GM23338 (cell line): ENCODE measurements around the gene SPATA31D3. TPM values are rescaled to one million over a fixed set of nuclear protein-coding genes. Genes with fewer than 3 reads are reported as not detected.

ENCODE experiments used
- ATAC-seq: fragments of 200-7000 bp; cut with Tn5 transposase; 3 replicates; pipeline ENCODE4 v1.9.1; 2020
- DNase-seq: peaks from one replicate; pipeline ENCODE4 v3.0.0-alpha.2; 2015; ENCODE audit warnings: low spot score
- H2AFZ ChIP-seq: fragments of 200-600 bp; sonication (generic); 2 replicates; pipeline ENCODE4 v1.8.0; 2016; ENCODE audit warnings: antibody characterized with exemption, mild to moderate bottlenecking, moderate library complexity
- H3F3A ChIP-seq: fragments of 200-600 bp; sonication (generic); replicated peaks from 2 replicates; pipeline ENCODE4 v1.8.0; 2017; ENCODE audit warnings: antibody characterized with exemption, mixed run types, low read depth
- H3K27ac ChIP-seq: fragments of 200-600 bp; sonication (generic); 2 replicates; pipeline ENCODE4 v1.6.1; 2016; ENCODE audit warnings: low read depth
- H3K27me3 ChIP-seq: fragments of 200-600 bp; sonication (generic); 2 replicates; pipeline ENCODE4 v1.8.0; 2016; ENCODE audit warnings: mild to moderate bottlenecking, mixed run types, moderate library complexity; ENCODE audit not compliant: insufficient read depth
- H3K36me3 ChIP-seq: fragments of 200-600 bp; sonication (generic); 2 replicates; pipeline ENCODE4 v1.8.0; 2016; ENCODE audit warnings: mild to moderate bottlenecking; ENCODE audit not compliant: insufficient read depth
- H3K4me1 ChIP-seq: fragments of 200-600 bp; sonication (generic); 2 replicates; pipeline ENCODE4 v1.8.0; 2016; ENCODE audit warnings: mild to moderate bottlenecking, moderate library complexity; ENCODE audit not compliant: insufficient read depth
- H3K4me2 ChIP-seq: fragments of 200-600 bp; sonication (generic); 2 replicates; pipeline ENCODE4 v1.7.1; 2017; ENCODE audit warnings: mixed run types
- H3K4me3 ChIP-seq: fragments of 200-600 bp; sonication (generic); 2 replicates; pipeline ENCODE4 v1.6.1; 2016; ENCODE audit warnings: mixed run types
- H3K79me2 ChIP-seq: fragments of 200-600 bp; sonication (generic); replicated peaks from 2 replicates; pipeline ENCODE4 v1.8.0; 2017; ENCODE audit warnings: mild to moderate bottlenecking; ENCODE audit not compliant: insufficient read depth
- H3K9me2 ChIP-seq: fragments of 200-600 bp; sonication (generic); 2 replicates; pipeline ENCODE4 v1.8.0; 2017; ENCODE audit not compliant: insufficient read depth
- H4K20me1 ChIP-seq: fragments of 200-600 bp; sonication (generic); replicated peaks from 2 replicates; pipeline ENCODE4 v1.8.0; 2017; ENCODE audit warnings: mild to moderate bottlenecking; ENCODE audit not compliant: insufficient read depth
- H3K27ac Mint-ChIP-seq: 2 replicates; pipeline ENCODE4 v1.8.0; 2020; ENCODE audit warnings: inconsistent platforms, mild to moderate bottlenecking, moderate library complexity, mixed read lengths
- H3K27me3 Mint-ChIP-seq: 3 replicates; pipeline ENCODE4 v1.8.0; 2022; ENCODE audit warnings: low read depth, mild to moderate bottlenecking, moderate library complexity, mixed read lengths, inconsistent platforms; ENCODE audit not compliant: insufficient read depth, poor library complexity
- H3K36me3 Mint-ChIP-seq: 3 replicates; pipeline ENCODE4 v1.8.0; 2021; ENCODE audit warnings: low read depth, mild to moderate bottlenecking, inconsistent platforms, moderate library complexity, mixed read lengths
- H3K4me1 Mint-ChIP-seq: 3 replicates; pipeline ENCODE4 v1.8.0; 2020; ENCODE audit warnings: mild to moderate bottlenecking, inconsistent platforms, mixed read lengths
- H3K4me3 Mint-ChIP-seq: 3 replicates; pipeline ENCODE4 v1.8.0; 2021; ENCODE audit warnings: moderate library complexity, mild to moderate bottlenecking, inconsistent platforms, mixed read lengths
- H3K9me3 Mint-ChIP-seq: 3 replicates; pipeline ENCODE4 v1.8.0; 2020; ENCODE audit warnings: moderate library complexity, mild to moderate bottlenecking, inconsistent platforms, mixed read lengths
- CREB1 ChIP-seq: fragments of 250-450 bp; sonication (Bioruptor Pico); IDR thresholded peaks from 2 replicates; pipeline ENCODE4 v1.5.0; 2020; ENCODE audit warnings: low read depth, mild to moderate bottlenecking, moderate library complexity
- EZH2 ChIP-seq: fragments of 200-600 bp; sonication (generic); IDR thresholded peaks from one replicate; pipeline ENCODE4 v1.8.0; 2017; ENCODE audit warnings: antibody characterized with exemption, mild to moderate bottlenecking, low read depth; ENCODE audit not compliant: unreplicated experiment
- polyA plus RNA-seq: library from polyadenylated mRNA; unstranded; fragments of >200 nt; fragmentation: Nextera tagmentation; extraction: Ambion mirVana; gene quantifications from 2 replicates; pipeline ENCODE4 v1.2.1, GENCODE V29; 2016
- total RNA-seq: library from RNA; depleted of rRNA; stranded (reverse); fragments of >200 nt; shearing (Covaris generic); gene quantifications from 2 replicates; pipeline ENCODE4 v1.2.3, GENCODE V29; 2014
- TF ChIP-seq, protein P1 (sequence below), 2 experiments: fragments of 200-600 bp in 1 of 2; sonication (generic) in 1 of 2; conservative IDR thresholded peaks; 2 replicates each; pipeline versions ENCODE4 v1.5.1 to v1.6.1; 2016 to 2017; ENCODE audit warnings: antibody characterized with exemption in 2 of 2, low read depth in 2 of 2, mild to moderate bottlenecking in 2 of 2, moderate library complexity in 1 of 2
- TF ChIP-seq, protein P2 (sequence below): IDR thresholded peaks from one replicate; pipeline ENCODE4 v1.6.1; 2018; ENCODE audit warnings: antibody characterized with exemption; ENCODE audit not compliant: unreplicated experiment
- TF ChIP-seq, protein P3 (sequence below): fragments of 250-450 bp; sonication (Bioruptor Pico); IDR thresholded peaks from 2 replicates; pipeline ENCODE4 v1.5.0; 2020; ENCODE audit warnings: mild to moderate bottlenecking, moderate library complexity
- TF ChIP-seq, protein P4 (sequence below): IDR thresholded peaks from 2 replicates; pipeline ENCODE4 v1.6.1; 2016; ENCODE audit warnings: antibody characterized with exemption

The SPATA31D3 gene
- total and polyA plus RNA-seq, 2 experiments from 2014 or later = not detected

GRCh38 chr9:81984928-81985327 is 41.6 kb downstream of the SPATA31D3 start (continued):
- TF ChIP-seq, protein P1, sequence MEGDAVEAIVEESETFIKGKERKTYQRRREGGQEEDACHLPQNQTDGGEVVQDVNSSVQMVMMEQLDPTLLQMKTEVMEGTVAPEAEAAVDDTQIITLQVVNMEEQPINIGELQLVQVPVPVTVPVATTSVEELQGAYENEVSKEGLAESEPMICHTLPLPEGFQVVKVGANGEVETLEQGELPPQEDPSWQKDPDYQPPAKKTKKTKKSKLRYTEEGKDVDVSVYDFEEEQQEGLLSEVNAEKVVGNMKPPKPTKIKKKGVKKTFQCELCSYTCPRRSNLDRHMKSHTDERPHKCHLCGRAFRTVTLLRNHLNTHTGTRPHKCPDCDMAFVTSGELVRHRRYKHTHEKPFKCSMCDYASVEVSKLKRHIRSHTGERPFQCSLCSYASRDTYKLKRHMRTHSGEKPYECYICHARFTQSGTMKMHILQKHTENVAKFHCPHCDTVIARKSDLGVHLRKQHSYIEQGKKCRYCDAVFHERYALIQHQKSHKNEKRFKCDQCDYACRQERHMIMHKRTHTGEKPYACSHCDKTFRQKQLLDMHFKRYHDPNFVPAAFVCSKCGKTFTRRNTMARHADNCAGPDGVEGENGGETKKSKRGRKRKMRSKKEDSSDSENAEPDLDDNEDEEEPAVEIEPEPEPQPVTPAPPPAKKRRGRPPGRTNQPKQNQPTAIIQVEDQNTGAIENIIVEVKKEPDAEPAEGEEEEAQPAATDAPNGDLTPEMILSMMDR (conservative IDR thresholded peaks at IDR 0.05; ENCODE audit: low read depth in 2 of 2) = no peak
- TF ChIP-seq, protein P2, sequence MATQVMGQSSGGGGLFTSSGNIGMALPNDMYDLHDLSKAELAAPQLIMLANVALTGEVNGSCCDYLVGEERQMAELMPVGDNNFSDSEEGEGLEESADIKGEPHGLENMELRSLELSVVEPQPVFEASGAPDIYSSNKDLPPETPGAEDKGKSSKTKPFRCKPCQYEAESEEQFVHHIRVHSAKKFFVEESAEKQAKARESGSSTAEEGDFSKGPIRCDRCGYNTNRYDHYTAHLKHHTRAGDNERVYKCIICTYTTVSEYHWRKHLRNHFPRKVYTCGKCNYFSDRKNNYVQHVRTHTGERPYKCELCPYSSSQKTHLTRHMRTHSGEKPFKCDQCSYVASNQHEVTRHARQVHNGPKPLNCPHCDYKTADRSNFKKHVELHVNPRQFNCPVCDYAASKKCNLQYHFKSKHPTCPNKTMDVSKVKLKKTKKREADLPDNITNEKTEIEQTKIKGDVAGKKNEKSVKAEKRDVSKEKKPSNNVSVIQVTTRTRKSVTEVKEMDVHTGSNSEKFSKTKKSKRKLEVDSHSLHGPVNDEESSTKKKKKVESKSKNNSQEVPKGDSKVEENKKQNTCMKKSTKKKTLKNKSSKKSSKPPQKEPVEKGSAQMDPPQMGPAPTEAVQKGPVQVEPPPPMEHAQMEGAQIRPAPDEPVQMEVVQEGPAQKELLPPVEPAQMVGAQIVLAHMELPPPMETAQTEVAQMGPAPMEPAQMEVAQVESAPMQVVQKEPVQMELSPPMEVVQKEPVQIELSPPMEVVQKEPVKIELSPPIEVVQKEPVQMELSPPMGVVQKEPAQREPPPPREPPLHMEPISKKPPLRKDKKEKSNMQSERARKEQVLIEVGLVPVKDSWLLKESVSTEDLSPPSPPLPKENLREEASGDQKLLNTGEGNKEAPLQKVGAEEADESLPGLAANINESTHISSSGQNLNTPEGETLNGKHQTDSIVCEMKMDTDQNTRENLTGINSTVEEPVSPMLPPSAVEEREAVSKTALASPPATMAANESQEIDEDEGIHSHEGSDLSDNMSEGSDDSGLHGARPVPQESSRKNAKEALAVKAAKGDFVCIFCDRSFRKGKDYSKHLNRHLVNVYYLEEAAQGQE = no peak
- TF ChIP-seq CREB1 (no peak), EZH2 (no peak)

DNA sequence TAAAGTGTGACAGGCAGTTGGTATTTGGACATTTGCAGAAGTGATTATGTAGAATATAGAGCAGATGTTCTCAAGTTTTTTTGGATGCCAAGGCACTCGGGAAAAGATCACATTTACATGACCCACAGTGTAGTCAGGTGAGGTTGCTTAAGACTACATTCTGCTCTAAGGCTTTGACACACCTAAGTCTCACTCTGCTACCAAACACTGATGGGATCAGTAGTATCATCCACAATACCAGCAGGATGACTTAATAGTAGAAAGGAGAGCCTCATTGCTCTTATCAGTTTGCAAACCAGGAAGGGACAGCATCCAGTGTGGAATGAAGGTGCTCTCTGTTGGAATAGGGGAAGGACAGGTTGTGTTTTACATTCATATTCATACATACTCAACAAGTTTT is 42.8 kb downstream of the SPATA31D3 start:
- Histone ChIP-seq H3K27me3 (no peaks in the 10 kb centered on the region), H3K9me2 (no peaks in the 10 kb centered on the region), H4K20me1 (no peaks in the 10 kb centered on the region), H3K79me2 (no peaks in the 10 kb centered on the region), H3K4me2 (no peak overlapping the region), H3K27ac (no peak overlapping the region), H3K4me1 (no peaks in the 10 kb centered on the region), H2AFZ (no peak overlapping the region), H3K36me3 (no peaks in the 10 kb centered on the region), H3F3A (no peaks in the 10 kb centered on the region), H3K4me3 (no peak overlapping the region)
- peaks cover 4% of the 10 kb centered on the region; the same call in 1 of the 3 replicates for H3K36me3 Mint-ChIP-seq
- no peak for DNase-seq
- H3K27ac Mint-ChIP-seq = no peak overlapping the region
- no peak overlapping the region for H3K4me3 Mint-ChIP-seq
- H3K27me3 Mint-ChIP-seq = no peaks in the 10 kb centered on the region
- no peaks in the 10 kb centered on the region for H3K4me1 Mint-ChIP-seq
- H3K9me3 Mint-ChIP-seq = peaks cover 1% of the 10 kb centered on the region
- ATAC-seq = no peak
- TF ChIP-seq, protein P3, sequence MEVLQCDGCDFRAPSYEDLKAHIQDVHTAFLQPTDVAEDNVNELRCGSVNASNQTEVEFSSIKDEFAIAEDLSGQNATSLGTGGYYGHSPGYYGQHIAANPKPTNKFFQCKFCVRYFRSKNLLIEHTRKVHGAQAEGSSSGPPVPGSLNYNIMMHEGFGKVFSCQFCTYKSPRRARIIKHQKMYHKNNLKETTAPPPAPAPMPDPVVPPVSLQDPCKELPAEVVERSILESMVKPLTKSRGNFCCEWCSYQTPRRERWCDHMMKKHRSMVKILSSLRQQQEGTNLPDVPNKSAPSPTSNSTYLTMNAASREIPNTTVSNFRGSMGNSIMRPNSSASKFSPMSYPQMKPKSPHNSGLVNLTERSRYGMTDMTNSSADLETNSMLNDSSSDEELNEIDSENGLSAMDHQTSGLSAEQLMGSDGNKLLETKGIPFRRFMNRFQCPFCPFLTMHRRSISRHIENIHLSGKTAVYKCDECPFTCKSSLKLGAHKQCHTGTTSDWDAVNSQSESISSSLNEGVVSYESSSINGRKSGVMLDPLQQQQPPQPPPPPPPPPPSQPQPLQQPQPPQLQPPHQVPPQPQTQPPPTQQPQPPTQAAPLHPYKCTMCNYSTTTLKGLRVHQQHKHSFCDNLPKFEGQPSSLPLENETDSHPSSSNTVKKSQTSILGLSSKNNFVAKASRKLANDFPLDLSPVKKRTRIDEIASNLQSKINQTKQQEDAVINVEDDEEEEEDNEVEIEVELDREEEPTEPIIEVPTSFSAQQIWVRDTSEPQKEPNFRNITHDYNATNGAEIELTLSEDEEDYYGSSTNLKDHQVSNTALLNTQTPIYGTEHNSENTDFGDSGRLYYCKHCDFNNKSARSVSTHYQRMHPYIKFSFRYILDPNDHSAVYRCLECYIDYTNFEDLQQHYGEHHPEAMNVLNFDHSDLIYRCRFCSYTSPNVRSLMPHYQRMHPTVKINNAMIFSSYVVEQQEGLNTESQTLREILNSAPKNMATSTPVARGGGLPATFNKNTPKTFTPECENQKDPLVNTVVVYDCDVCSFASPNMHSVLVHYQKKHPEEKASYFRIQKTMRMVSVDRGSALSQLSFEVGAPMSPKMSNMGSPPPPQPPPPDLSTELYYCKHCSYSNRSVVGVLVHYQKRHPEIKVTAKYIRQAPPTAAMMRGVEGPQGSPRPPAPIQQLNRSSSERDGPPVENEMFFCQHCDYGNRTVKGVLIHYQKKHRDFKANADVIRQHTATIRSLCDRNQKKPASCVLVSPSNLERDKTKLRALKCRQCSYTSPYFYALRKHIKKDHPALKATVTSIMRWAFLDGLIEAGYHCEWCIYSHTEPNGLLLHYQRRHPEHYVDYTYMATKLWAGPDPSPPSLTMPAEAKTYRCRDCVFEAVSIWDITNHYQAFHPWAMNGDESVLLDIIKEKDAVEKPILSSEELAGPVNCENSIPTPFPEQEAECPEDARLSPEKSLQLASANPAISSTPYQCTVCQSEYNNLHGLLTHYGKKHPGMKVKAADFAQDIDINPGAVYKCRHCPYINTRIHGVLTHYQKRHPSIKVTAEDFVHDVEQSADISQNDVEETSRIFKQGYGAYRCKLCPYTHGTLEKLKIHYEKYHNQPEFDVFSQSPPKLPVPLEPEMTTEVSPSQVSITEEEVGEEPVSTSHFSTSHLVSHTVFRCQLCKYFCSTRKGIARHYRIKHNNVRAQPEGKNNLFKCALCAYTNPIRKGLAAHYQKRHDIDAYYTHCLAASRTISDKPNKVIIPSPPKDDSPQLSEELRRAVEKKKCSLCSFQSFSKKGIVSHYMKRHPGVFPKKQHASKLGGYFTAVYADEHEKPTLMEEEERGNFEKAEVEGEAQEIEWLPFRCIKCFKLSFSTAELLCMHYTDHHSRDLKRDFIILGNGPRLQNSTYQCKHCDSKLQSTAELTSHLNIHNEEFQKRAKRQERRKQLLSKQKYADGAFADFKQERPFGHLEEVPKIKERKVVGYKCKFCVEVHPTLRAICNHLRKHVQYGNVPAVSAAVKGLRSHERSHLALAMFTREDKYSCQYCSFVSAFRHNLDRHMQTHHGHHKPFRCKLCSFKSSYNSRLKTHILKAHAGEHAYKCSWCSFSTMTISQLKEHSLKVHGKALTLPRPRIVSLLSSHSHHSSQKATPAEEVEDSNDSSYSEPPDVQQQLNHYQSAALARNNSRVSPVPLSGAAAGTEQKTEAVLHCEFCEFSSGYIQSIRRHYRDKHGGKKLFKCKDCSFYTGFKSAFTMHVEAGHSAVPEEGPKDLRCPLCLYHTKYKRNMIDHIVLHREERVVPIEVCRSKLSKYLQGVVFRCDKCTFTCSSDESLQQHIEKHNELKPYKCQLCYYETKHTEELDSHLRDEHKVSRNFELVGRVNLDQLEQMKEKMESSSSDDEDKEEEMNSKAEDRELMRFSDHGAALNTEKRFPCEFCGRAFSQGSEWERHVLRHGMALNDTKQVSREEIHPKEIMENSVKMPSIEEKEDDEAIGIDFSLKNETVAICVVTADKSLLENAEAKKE (CRISPR knock-in tag) = no peak
- TF ChIP-seq CREB1 (no peak), EZH2 (no peak)
- TF ChIP-seq, protein P2 = no peak
- TF ChIP-seq, protein P4, sequence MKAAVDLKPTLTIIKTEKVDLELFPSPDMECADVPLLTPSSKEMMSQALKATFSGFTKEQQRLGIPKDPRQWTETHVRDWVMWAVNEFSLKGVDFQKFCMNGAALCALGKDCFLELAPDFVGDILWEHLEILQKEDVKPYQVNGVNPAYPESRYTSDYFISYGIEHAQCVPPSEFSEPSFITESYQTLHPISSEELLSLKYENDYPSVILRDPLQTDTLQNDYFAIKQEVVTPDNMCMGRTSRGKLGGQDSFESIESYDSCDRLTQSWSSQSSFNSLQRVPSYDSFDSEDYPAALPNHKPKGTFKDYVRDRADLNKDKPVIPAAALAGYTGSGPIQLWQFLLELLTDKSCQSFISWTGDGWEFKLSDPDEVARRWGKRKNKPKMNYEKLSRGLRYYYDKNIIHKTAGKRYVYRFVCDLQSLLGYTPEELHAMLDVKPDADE = no peak
